Liver (tissue), 9 donors: ENCODE measurements around the gene CLPTM1. TPM values are rescaled to one million over a fixed set of nuclear protein-coding genes. Genes with fewer than 3 reads are reported as not detected.

Source experiments
- DNase-seq: peaks from one replicate; pipeline ENCODE4 v3.0.0-alpha.2; 2017; ENCODE audit warnings: low spot score
- H3K27ac ChIP-seq, 2 donors: one replicate each; pipeline ENCODE4 v1.7.0; 2013; ENCODE audit warnings: inconsistent platforms in 2 of 2, low read length in 2 of 2, control low read depth in 1 of 2, low read depth in 1 of 2, mild to moderate bottlenecking in 1 of 2
- H3K27me3 ChIP-seq, 4 donors: one replicate each; pipeline versions ENCODE4 v1.6.1 to v1.7.0; 2013; ENCODE audit warnings: low read length in 3 of 4, inconsistent platforms in 1 of 4, mild to moderate bottlenecking in 1 of 4, moderate library complexity in 1 of 4; ENCODE audit not compliant: control insufficient read depth in 4 of 4, insufficient read depth in 4 of 4
- H3K36me3 ChIP-seq, 4 donors: one replicate each; pipeline versions ENCODE4 v1.6.1 to v1.7.0; 2013; ENCODE audit warnings: low read length in 3 of 4, mild to moderate bottlenecking in 3 of 4, low read depth in 1 of 4, moderate library complexity in 1 of 4; ENCODE audit not compliant: control insufficient read depth in 4 of 4, insufficient read depth in 3 of 4
- H3K4me1 ChIP-seq, 4 donors: one replicate each; pipeline versions ENCODE4 v1.6.1 to v1.7.0; 2013; ENCODE audit warnings: low read length in 3 of 4, mild to moderate bottlenecking in 3 of 4, moderate library complexity in 1 of 4; ENCODE audit not compliant: control insufficient read depth in 4 of 4, insufficient read depth in 4 of 4
- H3K4me3 ChIP-seq, 3 donors: one replicate each; pipeline versions ENCODE4 v1.6.1 to v1.7.0; 2013; ENCODE audit warnings: low read length in 3 of 3, control low read depth in 1 of 3, low read depth in 1 of 3, mild to moderate bottlenecking in 1 of 3
- H3K9ac ChIP-seq, 2 donors: one replicate each; pipeline ENCODE4 v1.7.0; 2013; ENCODE audit warnings: low read length in 2 of 2, mild to moderate bottlenecking in 2 of 2, moderate library complexity in 2 of 2, control low read depth in 1 of 2, low read depth in 1 of 2
- H3K9me3 ChIP-seq, 4 donors: one replicate each; pipeline versions ENCODE4 v1.6.1 to v1.7.0; 2013; ENCODE audit warnings: low read length in 3 of 4; ENCODE audit not compliant: control insufficient read depth in 4 of 4
- EGR1 ChIP-seq, 2 donors: IDR thresholded peaks; 2 replicates each; pipeline ENCODE4 v1.6.1; 2016 to 2018; ENCODE audit warnings: antibody characterized with exemption in 2 of 2, low read depth in 2 of 2
- FOXA1 ChIP-seq: IDR thresholded peaks from 2 replicates; pipeline ENCODE4 v1.6.1; 2016; ENCODE audit warnings: antibody characterized with exemption
- FOXA2 ChIP-seq: IDR thresholded peaks from 2 replicates; pipeline ENCODE4 v1.6.1; 2016; ENCODE audit warnings: antibody characterized with exemption
- GABPA ChIP-seq, 2 donors: IDR thresholded peaks in 1 of 2; conservative IDR thresholded peaks in 1 of 2; 2 replicates each; pipeline ENCODE4 v1.6.1; 2016; ENCODE audit warnings: antibody characterized with exemption in 2 of 2, mild to moderate bottlenecking in 1 of 2, moderate library complexity in 1 of 2
- HNF4G ChIP-seq: IDR thresholded peaks from 2 replicates; pipeline ENCODE4 v1.6.1; 2016; ENCODE audit warnings: antibody characterized with exemption
- JUND ChIP-seq, 2 donors: IDR thresholded peaks; 2 replicates each; pipeline ENCODE4 v1.6.1; 2016; ENCODE audit warnings: antibody characterized with exemption in 2 of 2
- NR2F2 ChIP-seq: IDR thresholded peaks from 2 replicates; pipeline ENCODE4 v1.6.1; 2016; ENCODE audit warnings: antibody characterized with exemption
- RAD21 ChIP-seq, 2 donors: IDR thresholded peaks; 2 replicates each; pipeline ENCODE4 v1.6.1; 2016; ENCODE audit warnings: antibody characterized with exemption in 2 of 2, mild to moderate bottlenecking in 2 of 2
- RXRA ChIP-seq, 2 donors: IDR thresholded peaks; 2 replicates each; pipeline ENCODE4 v1.6.1; 2017 to 2018; ENCODE audit warnings: antibody characterized with exemption in 2 of 2, mild to moderate bottlenecking in 1 of 2
- SP1 ChIP-seq: IDR thresholded peaks from 2 replicates; pipeline ENCODE4 v1.6.1; 2018; ENCODE audit warnings: antibody characterized with exemption, mild to moderate bottlenecking
- YY1 ChIP-seq: IDR thresholded peaks from 2 replicates; pipeline ENCODE4 v1.6.1; 2016; ENCODE audit warnings: antibody characterized with exemption, mild to moderate bottlenecking
- WGBS: extraction: QIAGEN DNeasy Blood & Tissue Kit; methylation state at CpG from one replicate; pipeline ENCODE4 v1.1.7; 2013; 5-methylcytosine and 5-hydroxymethylcytosine counted together
- polyA plus RNA-seq, 2 donors: library from polyadenylated mRNA; stranded (reverse) in 1 of 2; unstranded in 1 of 2; fragments of 200-250 nt in 1 of 2; fragments of >200 nt in 1 of 2; fragmentation: Nextera tagmentation in 1 of 2; extraction: Ambion mirVana in 1 of 2; gene quantifications; one replicate each; pipeline versions ENCODE4 v1.2.1 to v1.2.3, GENCODE V29; 2013 to 2015
- total RNA-seq, 2 donors: library from RNA; depleted of rRNA; stranded (reverse); fragments of >200 nt; gene quantifications; one replicate each; pipeline ENCODE4 v1.2.3, GENCODE V29; 2014
- TF ChIP-seq, protein P1 (sequence below): IDR thresholded peaks from 2 replicates; pipeline ENCODE4 v1.6.1; 2016; ENCODE audit warnings: antibody characterized with exemption
- TF ChIP-seq, protein P2 (sequence below): IDR thresholded peaks from 2 replicates; pipeline ENCODE4 v1.6.1; 2016; ENCODE audit warnings: antibody characterized with exemption
- TF ChIP-seq, protein P3 (sequence below): IDR thresholded peaks from 2 replicates; pipeline ENCODE4 v1.6.1; 2016; ENCODE audit warnings: antibody characterized with exemption, mild to moderate bottlenecking
- donor health status: healthy.
- donor health status: healthy.
- donor health status: healthy.
- donor health status: healthy.
- donor health status: healthy.

CLPTM1 gene
- total and polyA plus RNA-seq, 4 donors = 35.8 to 94.5 (median 51.5) TPM

DNA sequence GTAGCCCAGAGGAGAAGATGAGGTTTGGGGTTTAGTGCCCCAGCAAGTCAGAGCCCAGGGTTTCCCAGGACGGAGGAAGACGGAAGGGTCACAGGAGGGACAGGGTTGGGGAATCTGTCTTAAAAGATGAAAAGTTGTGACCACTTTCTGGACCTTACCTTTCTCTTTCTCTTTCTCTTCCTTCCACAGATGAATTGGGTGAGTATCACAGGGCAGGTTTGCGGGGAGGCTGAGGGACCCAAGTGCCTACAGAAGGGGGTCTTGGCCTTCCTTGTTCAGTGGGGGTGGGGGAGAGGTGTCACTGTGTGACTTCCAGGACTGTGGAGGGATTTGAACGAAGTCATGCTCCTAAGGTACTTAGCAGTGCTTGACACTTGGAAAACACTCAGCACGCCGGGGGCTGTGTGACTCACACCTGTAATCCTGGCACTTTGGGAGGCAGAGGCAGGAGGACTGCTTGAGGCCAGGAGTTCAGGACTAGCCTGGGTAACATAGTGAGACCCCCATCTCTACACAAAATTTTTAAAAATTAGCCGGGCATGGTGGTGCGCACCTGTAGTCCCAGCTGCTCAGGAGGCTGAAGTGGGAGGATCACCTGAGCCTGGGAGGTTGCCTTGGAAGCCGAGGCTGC, 54.6 kb downstream of the CLPTM1 start:
- Histone ChIP-seq H3K36me3 (peaks cover 0 to 15% (median 2%) of the 10 kb centered on the region in 4 donors), H3K4me3 (no peak overlapping the region), H3K9ac (no peak overlapping the region), H3K4me1 (no peaks in the 10 kb centered on the region), H3K27me3 (no peaks in the 10 kb centered on the region), H3K27ac (no peak overlapping the region), H3K9me3 (no peaks in the 10 kb centered on the region)
- no peak for DNase-seq
- 96% methylated on average over 9 of the region's 9 CpGs for WGBS
- TF ChIP-seq, protein P1, sequence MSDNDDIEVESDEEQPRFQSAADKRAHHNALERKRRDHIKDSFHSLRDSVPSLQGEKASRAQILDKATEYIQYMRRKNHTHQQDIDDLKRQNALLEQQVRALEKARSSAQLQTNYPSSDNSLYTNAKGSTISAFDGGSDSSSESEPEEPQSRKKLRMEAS = no peak
- TF ChIP-seq FOXA2 = no peak
- TF ChIP-seq EGR1 (IDR thresholded peaks at IDR 0.05; ENCODE audit: low read depth in 2 of 2) = no peak
- no peak for TF ChIP-seq RXRA (IDR thresholded peaks at IDR 0.05)
- TF ChIP-seq GABPA (IDR thresholded peaks at IDR 0.05 in 1 of 2, conservative IDR thresholded peaks at IDR 0.05 in 1 of 2) = no peak
- TF ChIP-seq, protein P2, sequence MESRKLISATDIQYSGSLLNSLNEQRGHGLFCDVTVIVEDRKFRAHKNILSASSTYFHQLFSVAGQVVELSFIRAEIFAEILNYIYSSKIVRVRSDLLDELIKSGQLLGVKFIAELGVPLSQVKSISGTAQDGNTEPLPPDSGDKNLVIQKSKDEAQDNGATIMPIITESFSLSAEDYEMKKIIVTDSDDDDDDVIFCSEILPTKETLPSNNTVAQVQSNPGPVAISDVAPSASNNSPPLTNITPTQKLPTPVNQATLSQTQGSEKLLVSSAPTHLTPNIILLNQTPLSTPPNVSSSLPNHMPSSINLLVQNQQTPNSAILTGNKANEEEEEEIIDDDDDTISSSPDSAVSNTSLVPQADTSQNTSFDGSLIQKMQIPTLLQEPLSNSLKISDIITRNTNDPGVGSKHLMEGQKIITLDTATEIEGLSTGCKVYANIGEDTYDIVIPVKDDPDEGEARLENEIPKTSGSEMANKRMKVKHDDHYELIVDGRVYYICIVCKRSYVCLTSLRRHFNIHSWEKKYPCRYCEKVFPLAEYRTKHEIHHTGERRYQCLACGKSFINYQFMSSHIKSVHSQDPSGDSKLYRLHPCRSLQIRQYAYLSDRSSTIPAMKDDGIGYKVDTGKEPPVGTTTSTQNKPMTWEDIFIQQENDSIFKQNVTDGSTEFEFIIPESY = no peak
- no peak for TF ChIP-seq JUND (IDR thresholded peaks at IDR 0.05)
- TF ChIP-seq, protein P3, sequence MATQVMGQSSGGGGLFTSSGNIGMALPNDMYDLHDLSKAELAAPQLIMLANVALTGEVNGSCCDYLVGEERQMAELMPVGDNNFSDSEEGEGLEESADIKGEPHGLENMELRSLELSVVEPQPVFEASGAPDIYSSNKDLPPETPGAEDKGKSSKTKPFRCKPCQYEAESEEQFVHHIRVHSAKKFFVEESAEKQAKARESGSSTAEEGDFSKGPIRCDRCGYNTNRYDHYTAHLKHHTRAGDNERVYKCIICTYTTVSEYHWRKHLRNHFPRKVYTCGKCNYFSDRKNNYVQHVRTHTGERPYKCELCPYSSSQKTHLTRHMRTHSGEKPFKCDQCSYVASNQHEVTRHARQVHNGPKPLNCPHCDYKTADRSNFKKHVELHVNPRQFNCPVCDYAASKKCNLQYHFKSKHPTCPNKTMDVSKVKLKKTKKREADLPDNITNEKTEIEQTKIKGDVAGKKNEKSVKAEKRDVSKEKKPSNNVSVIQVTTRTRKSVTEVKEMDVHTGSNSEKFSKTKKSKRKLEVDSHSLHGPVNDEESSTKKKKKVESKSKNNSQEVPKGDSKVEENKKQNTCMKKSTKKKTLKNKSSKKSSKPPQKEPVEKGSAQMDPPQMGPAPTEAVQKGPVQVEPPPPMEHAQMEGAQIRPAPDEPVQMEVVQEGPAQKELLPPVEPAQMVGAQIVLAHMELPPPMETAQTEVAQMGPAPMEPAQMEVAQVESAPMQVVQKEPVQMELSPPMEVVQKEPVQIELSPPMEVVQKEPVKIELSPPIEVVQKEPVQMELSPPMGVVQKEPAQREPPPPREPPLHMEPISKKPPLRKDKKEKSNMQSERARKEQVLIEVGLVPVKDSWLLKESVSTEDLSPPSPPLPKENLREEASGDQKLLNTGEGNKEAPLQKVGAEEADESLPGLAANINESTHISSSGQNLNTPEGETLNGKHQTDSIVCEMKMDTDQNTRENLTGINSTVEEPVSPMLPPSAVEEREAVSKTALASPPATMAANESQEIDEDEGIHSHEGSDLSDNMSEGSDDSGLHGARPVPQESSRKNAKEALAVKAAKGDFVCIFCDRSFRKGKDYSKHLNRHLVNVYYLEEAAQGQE = no peak
- no peak for TF ChIP-seq YY1
- no peak for TF ChIP-seq HNF4G
- TF ChIP-seq NR2F2 = no peak
- no peak for TF ChIP-seq RAD21 (IDR thresholded peaks at IDR 0.05)
- no peak for TF ChIP-seq SP1
- no peak for TF ChIP-seq FOXA1

DNA sequence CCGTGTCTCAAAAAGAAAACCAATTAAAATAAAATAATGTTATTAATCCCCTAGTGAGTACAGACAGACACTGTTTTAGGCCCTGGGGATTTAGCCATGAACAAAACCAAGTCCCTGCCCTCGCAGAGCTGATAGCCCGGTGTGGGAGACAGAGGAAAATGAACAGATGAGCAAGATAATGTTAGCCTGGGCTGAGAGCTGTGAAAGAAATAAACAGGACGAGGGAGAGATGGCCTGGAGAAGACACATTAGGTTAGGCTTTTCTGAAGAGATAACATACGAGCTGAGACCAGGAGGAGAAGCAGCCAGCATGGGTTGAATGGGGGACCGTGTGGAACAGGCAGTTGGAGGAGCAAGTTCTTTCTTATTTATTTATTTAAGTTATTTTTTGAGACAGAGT, 55.1 kb downstream of the CLPTM1 start:
- 80% methylated on average over 6 of the region's 6 CpGs for WGBS
- Histone ChIP-seq H3K36me3 (peaks cover 0 to 13% (median 3%) of the 10 kb centered on the region in 4 donors), H3K4me1 (no peaks in the 10 kb centered on the region), H3K4me3 (no peak overlapping the region), H3K27ac (no peak overlapping the region), H3K9me3 (no peaks in the 10 kb centered on the region), H3K27me3 (no peaks in the 10 kb centered on the region), H3K9ac (no peak overlapping the region)
- no peak for TF ChIP-seq NR2F2
- TF ChIP-seq FOXA2 = no peak
- TF ChIP-seq RAD21 (IDR thresholded peaks at IDR 0.05) = no peak
- TF ChIP-seq, protein P1 = no peak
- TF ChIP-seq EGR1 (IDR thresholded peaks at IDR 0.05; ENCODE audit: low read depth in 2 of 2) = no peak
- TF ChIP-seq HNF4G = no peak
- no peak for TF ChIP-seq YY1
- TF ChIP-seq RXRA (IDR thresholded peaks at IDR 0.05) = no peak
- no peak for TF ChIP-seq GABPA (IDR thresholded peaks at IDR 0.05 in 1 of 2, conservative IDR thresholded peaks at IDR 0.05 in 1 of 2)
- no peak for DNase-seq
